Eye (tissue), 1 donor: ENCODE measurements around the gene CLIC5.

ENCODE experiments used
- DNase-seq: peaks from one replicate; pipeline ENCODE4 v3.0.0-alpha.2; 2015

Gene CLIC5

DNA sequence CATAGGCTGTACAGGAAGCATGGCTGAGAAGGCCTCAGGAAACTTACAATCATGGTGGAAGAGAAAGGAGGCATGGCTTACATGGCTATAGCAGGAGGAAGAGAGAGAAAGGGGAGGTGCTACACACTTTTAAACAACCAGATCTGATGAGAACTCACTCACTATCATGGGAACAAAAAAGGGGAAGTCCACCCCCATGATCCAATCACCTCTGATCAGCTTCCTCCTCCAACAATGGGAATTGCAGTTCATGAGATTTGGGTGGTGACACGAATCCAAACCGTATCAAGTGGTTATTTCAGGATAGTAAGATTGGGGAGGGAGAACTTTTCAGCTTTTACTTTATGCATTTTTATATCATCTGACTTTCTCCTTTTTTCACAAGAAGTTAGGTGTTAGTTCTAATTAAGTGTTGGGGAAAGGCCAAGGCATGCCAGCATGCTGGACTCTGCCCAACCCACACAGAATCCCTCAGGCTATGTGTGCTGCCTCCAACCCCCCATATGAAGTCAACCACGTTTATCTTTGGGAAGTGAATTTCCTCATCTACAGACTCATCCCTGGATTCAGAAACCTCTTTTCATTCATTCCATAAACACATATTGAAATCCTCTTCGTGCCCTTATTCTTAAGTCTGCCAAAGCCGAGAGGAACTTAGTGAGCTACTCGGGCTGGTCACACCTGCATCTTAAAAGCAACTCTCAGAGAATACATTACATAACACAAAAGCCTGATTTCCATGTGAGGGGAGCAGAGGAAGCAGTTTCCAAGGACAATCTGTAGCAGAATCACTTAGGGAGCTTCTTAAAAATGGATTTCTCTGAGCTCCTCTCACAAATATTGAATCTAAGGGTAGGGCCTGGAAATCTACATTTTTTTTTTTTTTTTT is 16.7 kb upstream of the CLIC5 start:
- DNase-seq: no peak

DNA sequence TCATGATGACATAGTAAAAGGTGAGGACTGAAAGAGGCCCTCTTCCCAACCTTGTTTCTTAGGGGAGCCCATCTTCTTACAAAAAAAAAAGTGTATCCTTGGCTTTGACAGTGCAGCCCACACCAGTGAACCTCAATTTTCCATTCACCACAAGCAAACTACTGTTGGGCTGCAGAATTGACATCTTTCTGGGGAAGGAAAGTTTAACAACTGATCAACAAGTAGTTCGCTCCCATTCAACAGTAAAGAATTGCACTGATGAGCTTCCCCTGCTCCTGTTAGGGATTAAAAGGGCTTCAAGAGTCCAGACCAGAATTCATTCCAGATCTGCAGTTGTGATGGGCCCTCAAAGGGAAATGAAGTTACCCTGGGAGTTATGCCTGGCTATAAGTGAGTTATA is 13.9 kb upstream of the CLIC5 start:
- DNase-seq: no peak

DNA sequence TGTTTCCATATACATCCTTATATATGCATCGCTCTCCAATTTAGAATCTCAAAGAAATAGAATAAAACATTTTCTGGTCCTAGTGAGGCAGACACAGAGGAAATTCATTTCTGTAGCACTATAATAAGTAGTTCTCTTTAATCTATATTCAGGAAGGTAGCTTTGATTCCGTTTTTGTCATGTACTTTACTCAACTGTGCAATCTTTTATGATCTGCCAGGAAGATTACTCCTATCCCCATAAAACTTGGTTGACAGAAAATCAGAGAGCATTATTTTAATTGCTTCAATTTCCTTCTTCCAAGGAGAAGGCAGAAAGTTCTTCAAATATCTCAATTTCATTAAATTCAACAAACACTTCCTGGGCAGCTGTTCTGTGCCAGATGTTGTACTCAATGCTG is 10.6 kb upstream of the CLIC5 start:
- DNase-seq: no peak

DNA sequence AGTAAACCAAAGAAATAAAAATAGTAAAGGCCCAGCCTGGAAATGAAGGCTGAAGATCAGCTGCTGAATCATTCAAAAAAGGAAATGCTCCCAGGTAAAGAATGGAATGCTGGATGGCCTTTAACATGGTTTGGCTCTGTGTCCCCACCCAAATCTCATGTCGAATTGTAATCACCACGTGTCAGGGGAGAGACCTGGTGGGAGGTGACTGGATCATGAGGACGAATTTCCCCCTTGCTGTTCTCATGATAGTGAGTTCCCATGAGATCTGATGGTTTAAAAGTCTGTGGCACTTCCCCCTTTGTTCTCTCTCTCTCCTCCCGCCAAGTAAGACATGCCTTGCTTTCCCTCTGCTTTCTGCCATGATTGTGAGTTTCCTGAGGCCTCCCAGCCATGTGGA is 9.9 kb upstream of the CLIC5 start:
- no peak for DNase-seq

DNA sequence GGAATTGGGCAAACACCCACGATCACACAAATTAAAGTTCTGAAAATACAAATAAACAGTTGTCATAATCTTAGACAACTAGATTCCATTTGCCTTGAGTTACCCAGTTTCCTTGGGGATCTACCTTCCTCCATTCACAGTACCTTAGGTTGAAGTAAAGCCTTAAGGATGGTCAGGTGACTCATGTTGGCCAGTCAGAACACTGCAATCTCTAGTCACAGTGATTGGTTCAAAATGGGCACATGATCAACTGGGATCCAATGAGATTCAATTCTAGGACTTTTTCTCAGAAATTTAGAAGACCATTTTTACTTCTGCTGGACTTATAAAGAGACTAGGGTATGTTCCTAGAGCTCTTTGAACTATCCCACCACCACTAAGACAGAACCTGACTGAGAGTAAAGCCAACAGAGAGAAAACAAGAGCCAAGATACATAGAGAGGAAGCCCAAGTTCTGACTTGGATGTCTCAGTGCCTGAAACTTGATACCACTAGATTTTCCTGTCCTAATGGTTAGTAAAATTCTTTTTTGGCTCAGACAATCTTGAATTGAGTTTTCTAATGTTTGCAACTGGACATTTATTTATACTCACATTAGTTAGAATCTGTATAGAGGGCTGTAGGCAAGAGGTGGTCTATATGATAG is 8.6 kb upstream of the CLIC5 start:
- no peak for DNase-seq

DNA sequence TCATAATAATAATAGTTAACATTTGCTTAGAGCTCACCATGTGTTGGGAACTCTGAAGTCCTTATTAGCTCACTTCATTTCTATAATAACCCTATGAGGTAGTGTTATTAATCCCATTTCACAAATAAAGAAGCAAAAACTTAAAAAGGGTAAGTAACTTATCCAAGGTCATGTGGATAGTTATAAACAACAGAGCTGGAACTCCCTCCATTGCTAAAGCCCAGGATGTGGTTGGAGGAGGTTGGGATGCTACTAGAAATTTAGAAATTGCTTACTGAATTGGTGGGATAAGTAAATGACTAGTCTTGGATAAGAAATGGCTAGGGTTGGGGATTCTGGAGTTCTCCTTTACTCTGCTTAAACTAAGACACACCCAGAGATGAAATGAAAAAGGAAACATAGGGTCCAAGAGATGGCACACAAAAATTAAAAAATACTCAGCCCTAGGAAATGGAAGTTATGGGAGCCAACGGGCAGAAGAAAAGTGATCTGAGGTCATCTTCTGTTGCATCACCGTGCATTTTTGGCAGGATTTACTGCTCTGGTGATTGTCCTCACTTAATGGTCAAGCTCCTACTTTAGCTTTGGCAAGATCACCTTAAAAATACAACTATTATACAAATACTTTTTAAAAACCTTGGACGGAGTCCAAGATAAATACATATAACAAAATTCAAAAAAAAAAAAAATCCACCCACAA is 7.7 kb upstream of the CLIC5 start:
- no peak for DNase-seq

DNA sequence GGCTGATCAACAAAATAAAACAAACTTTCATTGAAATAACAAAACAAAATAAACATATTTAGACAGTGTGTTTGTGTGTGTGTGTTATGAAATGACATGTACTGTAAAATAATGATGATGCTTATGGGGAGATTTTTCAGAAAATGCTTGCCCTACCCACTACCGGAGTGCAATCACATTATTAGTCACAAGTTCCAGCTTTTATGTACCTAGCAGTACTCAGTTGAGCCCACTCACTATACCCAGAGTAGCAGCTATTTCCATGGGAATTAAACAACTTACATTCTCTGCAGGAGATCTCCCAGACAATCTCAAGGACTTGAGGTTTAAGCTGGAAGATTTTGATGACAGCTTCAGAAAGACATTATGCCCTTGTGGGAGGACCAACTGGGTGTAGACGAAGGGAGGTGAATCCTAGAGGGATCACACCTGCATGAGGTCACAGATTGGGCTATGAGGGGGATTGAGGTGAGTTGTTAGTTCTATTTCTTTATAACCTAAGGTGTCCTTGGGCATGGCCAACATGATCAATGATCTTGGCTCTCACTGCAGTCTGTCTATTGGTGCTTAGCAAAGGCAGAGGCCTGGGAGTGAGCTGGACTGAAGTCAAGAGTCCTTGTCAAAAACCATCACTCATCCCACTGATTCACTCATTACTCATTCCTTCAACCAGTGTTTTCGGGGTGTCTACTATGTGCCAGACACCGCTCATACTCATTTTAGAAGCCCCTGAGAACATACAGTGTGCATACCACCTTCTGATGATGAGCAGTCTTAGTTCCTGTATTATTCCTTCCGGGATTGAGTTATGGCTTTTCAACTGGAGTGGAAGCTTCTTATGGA is 6.7 kb upstream of the CLIC5 start:
- no peak for DNase-seq

DNA sequence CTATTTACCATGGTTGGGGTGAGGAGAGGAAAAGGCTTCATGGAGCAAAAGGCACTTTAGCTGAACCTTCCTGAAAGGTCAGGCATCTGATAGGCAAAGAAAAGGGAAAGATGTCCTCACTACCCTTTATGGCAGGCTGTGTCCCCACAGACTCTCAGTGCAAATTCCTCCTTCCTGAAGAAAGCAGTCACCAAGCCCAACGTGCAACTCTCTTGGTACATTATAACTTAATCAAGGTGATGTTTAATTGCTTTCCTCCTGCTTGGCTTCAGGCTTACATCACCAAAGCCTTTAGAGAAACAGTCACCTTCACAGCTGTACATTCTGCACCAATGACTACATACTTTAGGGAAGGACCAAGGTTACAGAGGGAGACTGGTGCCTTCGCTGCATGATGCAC is 2.1 kb upstream of the CLIC5 start:
- DNase-seq: no peak

DNA sequence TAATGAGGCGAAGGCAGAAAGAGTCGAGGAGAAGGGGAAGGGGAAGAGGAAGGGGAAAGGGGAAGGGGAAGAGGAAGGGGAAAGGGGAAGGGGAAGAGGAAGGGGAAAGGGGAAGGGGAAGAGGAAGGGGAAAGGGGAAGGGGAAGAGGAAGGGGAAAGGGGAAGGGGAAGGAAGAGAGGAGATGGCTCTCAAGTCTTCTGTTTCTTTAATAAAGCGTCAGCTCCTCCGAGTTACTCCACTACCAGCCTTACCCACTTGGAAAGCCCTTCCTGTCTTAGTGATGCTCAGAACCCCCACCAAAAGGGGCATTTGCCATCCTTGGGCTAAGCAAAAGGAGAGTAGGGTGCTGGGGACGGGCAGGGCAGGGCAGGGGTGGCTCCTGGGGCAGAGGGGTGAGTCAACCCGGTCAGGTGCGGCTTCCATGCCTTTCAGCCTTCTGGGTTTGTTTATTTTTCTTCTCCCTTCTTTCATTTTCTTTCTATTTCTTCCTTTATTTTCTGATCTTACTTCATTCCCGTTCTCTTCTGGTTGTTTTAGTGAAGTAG is 476 bp upstream of the CLIC5 start:
- DNase-seq: no peak

DNA sequence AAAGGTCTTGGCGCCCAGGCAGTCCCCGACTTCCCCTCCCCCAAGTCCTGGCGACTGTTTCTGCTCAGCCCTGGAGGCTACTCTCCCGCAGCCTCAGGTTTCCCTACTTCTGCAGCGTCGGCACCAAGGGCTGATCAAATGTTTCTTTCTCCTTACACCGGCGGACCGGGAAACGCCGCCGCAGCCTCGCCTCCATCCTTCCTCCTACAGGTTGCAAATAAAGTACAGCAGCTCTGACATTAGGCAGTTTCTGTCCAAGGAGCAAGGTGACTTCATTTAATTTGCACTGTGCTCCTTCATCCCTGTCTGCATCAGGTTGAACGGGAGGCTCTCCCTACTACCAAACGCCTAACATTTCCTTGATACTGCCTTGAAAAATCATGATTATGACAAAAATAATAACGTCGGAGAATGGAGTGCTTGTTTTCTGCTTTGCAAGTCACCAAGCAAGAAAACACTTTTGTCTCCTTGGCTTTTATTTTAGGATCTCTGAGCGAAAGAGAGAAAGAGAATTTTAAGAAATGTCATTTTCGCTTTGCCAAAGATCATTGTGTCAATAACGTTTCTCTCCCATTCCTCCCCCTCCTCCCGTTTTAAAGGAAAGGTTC is 1.0 kb downstream of the CLIC5 start:
- DNase-seq: peak; percentile 37

DNA sequence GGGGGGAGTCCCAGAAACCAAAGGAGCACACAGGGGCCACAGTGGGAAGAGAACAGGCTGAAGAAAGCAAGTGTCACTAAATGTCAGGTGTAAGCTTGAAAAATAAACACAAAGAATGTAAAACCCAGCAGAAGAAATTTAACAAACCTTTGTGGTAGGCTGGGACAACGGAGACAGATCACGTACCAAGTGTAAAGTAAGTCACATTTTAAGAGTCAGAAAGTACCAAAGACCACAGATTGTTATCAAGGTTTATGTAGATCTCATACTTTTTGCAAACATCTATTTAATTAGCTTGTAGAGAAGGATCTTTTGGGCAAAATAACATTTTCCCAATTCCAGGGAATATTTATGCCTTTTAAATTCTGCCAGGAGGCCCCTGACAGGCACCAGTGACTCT is 1.6 kb downstream of the CLIC5 start:
- no peak for DNase-seq

DNA sequence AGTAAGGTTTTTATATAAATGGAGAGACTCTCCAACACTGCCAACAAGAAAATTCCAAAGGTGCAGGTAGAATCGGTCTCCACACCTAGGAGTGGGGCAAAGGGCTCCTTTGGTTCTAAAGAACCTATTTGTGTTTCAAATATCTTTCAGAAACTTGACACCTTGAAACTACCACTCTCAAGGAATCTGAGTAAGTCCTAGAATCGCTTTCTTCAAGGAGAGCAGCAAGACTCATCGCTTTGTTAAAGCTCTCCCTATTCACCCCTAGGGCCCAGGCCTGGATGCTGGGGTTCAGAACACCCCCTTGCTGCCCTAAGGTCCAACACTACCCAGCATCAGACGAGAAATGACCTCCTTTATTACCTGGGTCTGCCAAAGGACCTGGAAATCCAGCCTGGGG is 2.0 kb downstream of the CLIC5 start:
- no peak for DNase-seq

DNA sequence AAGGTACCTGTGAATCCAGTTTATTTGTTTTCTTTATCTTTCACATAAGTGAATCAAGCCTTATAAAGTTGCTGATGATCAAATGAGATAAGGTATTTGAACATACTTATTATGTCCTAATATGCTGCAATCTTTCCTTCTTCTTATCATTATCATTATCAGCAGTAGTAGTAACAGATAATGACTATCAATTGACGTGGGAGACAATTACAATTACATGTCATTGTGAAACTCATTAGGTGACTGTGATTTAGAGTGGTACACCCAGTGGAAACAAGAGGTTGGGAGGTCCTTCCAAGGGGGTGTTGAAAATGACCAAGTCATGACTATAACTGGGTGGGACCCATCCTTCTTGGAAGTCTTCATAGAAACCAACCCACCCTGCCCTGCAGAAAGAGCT is 2.8 kb downstream of the CLIC5 start:
- no peak for DNase-seq

DNA sequence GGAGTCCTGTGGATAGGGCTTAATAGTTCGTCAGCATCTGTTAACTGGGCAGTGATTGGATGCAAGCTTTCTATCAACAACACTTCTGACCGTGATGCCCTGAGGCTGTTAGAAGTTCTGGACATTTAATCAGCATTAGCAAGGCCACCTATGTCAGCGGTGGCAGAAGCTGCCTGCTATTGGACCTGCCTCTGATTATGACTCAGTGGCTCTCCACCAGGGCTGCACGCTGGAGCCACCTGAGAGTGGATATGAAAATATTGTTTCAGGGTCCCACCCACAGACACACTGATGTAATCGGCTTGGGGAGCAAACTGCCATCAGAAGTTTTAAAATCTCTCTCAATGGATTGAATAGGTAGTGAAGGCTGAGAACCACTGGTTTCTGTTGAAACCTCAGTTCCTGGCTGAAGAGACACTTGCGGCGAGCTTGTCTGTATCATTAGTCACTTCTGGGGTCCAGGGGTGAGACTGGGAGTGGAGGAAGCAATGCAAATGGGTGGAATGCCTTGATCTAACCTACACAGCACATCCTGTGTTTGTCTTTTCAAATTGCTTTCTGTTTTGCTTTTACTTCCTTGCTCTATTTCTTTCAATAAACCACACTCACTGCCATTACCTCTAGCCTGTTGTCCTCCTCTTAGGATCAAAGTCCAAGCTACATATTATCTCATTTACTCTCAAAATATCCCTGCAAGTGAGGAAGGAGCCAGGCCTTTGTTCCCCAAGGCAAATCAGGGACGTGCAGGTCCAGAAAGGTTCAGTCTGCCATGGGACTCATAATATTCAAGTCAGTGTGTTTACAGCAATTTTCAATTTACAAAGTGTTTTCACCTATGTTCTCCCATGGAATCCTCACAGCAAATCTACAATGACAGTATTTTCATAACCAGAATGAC is 4.2 kb downstream of the CLIC5 start:
- DNase-seq: no peak

DNA sequence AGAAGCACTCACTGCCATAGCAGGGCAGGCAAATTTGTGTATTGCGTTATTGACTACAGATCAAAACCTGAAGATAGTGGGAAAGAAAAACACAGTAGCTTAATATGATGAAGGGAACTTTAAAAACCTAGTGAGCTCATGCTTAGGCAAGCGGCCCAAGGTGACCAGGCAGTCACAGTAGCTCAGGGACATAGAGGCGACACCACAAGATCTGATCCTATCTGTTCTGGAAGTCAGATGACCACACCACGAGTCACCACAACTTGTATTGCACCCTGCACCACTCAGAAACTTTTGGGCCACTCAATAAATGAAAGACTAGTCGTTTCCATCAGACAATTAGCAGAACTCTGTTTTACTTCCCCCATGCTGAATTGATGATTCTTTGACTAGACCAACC is 4.9 kb downstream of the CLIC5 start:
- DNase-seq: no peak

DNA sequence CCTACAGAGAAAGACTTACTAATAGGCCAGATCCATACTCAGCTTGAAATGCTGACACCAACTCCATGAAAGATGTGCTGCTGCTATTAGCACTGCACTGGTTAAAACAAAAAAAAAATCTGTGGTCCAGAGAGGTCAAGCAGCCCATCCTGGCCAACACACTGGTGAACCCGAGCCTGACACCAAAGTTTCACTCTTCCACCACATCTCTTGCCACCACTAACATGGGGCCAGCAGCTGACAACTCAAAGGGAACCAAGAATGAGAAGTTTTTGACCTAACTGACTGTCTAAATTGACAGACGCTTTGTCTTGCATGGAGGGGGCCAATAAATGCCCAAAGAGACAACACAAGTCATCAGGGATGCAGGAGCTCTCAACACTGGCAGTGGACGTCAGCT is 5.4 kb downstream of the CLIC5 start:
- no peak for DNase-seq

DNA sequence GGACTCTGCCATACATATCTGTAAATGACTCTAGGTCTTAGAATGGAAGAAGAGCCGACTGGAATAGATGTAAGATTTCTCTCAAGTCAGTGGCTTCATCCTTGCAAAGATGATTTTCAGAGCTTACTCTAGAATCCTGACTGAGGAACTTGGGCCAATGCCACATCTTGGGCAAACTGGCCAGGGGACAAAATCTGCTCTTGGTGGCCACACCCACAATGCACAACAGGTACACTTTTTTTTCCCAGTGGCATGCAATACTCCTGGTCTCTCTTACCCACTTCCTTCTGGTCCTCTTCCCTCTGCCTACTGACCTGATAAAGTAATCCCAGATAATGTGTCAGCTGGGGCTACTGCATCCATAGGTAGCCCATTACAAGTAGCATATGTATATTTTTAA is 13.4 kb downstream of the CLIC5 start:
- DNase-seq: no peak

DNA sequence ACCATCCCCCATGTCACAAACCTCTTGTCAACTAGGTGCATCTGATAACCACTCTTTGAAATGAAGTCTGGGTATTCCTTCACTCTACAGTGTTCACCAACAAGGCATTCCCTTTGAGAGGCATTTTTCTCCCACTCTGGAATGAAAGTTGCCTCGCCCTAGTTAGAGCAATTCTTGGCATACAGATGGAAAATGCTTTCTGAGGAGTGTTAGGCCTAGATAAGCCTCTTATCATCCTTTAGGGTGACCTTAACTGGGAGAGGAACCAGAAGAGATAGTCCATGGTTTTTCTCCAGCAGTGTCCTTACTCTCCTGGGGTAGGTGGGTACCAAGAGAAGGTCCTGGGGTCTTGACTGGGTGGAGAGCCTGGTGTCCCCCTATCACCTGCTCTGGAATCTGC is 14.8 kb downstream of the CLIC5 start:
- DNase-seq: no peak

DNA sequence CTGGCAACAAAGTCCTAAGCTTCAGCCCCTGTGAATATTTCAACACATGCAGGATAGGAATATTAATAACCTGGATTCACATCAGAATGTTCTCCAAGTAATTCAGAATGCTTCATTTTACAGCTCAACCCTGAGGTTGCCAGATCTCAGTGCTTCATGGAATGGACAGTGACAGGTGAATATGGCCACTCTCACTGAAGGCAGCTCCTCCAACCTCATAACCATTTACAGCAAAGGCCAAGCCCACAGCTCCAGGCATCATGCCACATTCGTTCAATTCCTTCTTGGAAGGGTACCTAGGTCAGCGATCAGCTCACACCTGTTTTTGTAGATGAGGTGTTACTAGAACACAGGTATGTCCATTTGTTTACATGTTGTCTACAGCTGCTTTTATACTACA is 17.1 kb downstream of the CLIC5 start:
- DNase-seq: no peak

DNA sequence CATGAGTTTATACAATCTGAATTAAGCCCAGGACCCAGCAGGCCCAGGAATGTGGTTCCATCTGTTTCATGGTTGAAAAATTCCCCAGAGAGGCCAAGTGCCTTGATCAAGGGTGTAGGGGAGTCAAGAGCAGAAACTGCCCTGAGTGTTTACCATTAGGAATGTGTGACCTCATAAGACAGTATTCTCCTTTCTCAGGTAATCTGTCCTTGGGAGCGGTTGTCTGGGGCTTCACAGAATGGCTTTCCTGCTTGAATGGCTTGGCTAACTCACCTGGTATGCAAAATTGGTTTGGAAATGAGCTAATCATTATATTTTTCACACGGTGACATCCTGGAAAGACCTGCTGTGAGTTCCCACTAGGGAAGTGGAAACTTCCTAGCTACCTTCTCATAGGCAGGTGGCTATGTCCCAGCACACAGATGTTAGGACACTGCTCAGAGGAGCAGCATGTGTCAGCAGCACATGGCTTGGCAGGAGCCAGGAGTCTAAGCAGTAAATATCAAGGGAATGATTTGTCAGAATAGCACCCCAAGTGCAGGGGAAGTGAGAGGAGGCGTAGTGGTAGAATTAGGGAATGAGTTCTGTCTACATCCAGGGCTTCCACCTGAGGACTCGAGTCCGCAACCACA is 17.7 kb downstream of the CLIC5 start:
- DNase-seq: no peak

DNA sequence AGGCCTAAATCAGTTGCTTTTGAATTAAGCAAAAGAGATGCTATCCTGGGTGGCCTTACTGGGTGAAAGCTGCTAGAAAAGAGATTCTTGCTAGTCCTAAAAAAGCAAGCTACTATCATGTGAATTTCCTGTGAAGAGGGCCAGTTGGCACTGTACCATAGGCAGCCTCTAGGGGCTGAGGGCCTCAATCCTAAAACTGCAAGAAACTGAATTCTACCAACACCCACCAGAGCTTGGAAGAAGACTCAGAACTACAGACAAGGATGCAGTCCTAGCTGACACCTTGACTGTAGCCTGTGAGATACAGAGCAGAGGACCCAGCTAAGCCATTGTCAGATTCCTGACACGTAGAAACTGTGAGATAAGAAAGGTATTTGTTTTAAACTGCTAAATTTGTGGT is 24.5 kb downstream of the CLIC5 start:
- DNase-seq: no peak
